ENCODE data around the gene ACTL8. TPM values are rescaled to one million over a fixed set of nuclear protein-coding genes. Genes with fewer than 3 reads are reported as not detected.

ACTL8 gene
- total and polyA plus RNA-seq, 2 experiments from 2014 or later, result 0.38 to 0.71 TPM

GRCh38 chr1:17852383-17852782, 97.2 kb downstream of the ACTL8 start:
- peaks cover 11% of the 10 kb centered on the region for H3K27me3 Mint-ChIP-seq (ENCODE audit: insufficient read depth, low read depth, poor library complexity)
- Histone ChIP-seq H3K9me2 (ENCODE audit: insufficient read depth) (no peaks in the 10 kb centered on the region), H3K4me3 (no peak overlapping the region), H3F3A (replicated peaks; ENCODE audit: low read depth) (no peaks in the 10 kb centered on the region), H3K4me2 (no peak overlapping the region), H3K27me3 (ENCODE audit: insufficient read depth) (no peaks in the 10 kb centered on the region), H3K27ac (ENCODE audit: low read depth) (no peak overlapping the region), H2AFZ (no peak overlapping the region), H3K79me2 (replicated peaks; ENCODE audit: insufficient read depth) (no peaks in the 10 kb centered on the region), H3K4me1 (ENCODE audit: insufficient read depth) (no peaks in the 10 kb centered on the region), H3K36me3 (ENCODE audit: insufficient read depth) (no peaks in the 10 kb centered on the region), H4K20me1 (replicated peaks; ENCODE audit: insufficient read depth) (no peaks in the 10 kb centered on the region)
- H3K4me3 Mint-ChIP-seq, result no peak overlapping the region
- DNase-seq (ENCODE audit: low spot score) (no peak), ATAC-seq (no peak)
- no peaks in the 10 kb centered on the region for H3K36me3 Mint-ChIP-seq (ENCODE audit: low read depth)
- H3K4me1 Mint-ChIP-seq, result no peaks in the 10 kb centered on the region
- no peak overlapping the region for H3K27ac Mint-ChIP-seq
- H3K9me3 Mint-ChIP-seq, result no peaks in the 10 kb centered on the region
- TF ChIP-seq EZH2phosphoT487 (IDR thresholded peaks at IDR 0.05; ENCODE audit: unreplicated experiment) (no peak), POLR2AphosphoS5 (IDR thresholded peaks at IDR 0.05; ENCODE audit: low read depth) (no peak)

- Histone ChIP-seq H2AFZ (no peak overlapping the region), H3K4me1 (ENCODE audit: insufficient read depth) (no peaks in the 10 kb centered on the region), H3K4me3 (no peak overlapping the region), H3K36me3 (ENCODE audit: insufficient read depth) (no peaks in the 10 kb centered on the region), H3K9me2 (ENCODE audit: insufficient read depth) (no peaks in the 10 kb centered on the region), H3K27ac (ENCODE audit: low read depth) (no peak overlapping the region), H3K79me2 (replicated peaks; ENCODE audit: insufficient read depth) (no peaks in the 10 kb centered on the region), H3F3A (replicated peaks; ENCODE audit: low read depth) (no peaks in the 10 kb centered on the region), H4K20me1 (replicated peaks; ENCODE audit: insufficient read depth) (no peaks in the 10 kb centered on the region), H3K27me3 (ENCODE audit: insufficient read depth) (no peaks in the 10 kb centered on the region), H3K4me2 (no peak overlapping the region)
- Mint-ChIP-seq H3K4me1 (no peaks in the 10 kb centered on the region), H3K36me3 (ENCODE audit: low read depth) (no peaks in the 10 kb centered on the region), H3K27me3 (ENCODE audit: insufficient read depth, low read depth, poor library complexity) (peaks cover 11% of the 10 kb centered on the region), H3K4me3 (no peak overlapping the region), H3K27ac (no peak overlapping the region), H3K9me3 (no peaks in the 10 kb centered on the region)
- ATAC-seq (no peak), DNase-seq (ENCODE audit: low spot score) (no peak)
- TF ChIP-seq ZNF114 (CRISPR knock-in tag; IDR thresholded peaks at IDR 0.05) (no peak), NANOG (IDR thresholded peaks at IDR 0.05; ENCODE audit: borderline replicate concordance) (no peak), POLR2AphosphoS5 (IDR thresholded peaks at IDR 0.05; ENCODE audit: low read depth) (no peak), STAT1 (IDR thresholded peaks at IDR 0.05; ENCODE audit: unreplicated experiment) (no peak), ZNF331 (CRISPR knock-in tag; IDR thresholded peaks at IDR 0.05; ENCODE audit: low read depth) (no peak), ZNF462 (CRISPR knock-in tag; IDR thresholded peaks at IDR 0.05) (no peak), EZH2 (IDR thresholded peaks at IDR 0.05; ENCODE audit: low read depth, unreplicated experiment) (no peak), CREB1 (CRISPR knock-in tag; IDR thresholded peaks at IDR 0.05; ENCODE audit: low read depth) (no peak), EZH2phosphoT487 (IDR thresholded peaks at IDR 0.05; ENCODE audit: unreplicated experiment) (no peak)
- TF ChIP-seq, protein P1, sequence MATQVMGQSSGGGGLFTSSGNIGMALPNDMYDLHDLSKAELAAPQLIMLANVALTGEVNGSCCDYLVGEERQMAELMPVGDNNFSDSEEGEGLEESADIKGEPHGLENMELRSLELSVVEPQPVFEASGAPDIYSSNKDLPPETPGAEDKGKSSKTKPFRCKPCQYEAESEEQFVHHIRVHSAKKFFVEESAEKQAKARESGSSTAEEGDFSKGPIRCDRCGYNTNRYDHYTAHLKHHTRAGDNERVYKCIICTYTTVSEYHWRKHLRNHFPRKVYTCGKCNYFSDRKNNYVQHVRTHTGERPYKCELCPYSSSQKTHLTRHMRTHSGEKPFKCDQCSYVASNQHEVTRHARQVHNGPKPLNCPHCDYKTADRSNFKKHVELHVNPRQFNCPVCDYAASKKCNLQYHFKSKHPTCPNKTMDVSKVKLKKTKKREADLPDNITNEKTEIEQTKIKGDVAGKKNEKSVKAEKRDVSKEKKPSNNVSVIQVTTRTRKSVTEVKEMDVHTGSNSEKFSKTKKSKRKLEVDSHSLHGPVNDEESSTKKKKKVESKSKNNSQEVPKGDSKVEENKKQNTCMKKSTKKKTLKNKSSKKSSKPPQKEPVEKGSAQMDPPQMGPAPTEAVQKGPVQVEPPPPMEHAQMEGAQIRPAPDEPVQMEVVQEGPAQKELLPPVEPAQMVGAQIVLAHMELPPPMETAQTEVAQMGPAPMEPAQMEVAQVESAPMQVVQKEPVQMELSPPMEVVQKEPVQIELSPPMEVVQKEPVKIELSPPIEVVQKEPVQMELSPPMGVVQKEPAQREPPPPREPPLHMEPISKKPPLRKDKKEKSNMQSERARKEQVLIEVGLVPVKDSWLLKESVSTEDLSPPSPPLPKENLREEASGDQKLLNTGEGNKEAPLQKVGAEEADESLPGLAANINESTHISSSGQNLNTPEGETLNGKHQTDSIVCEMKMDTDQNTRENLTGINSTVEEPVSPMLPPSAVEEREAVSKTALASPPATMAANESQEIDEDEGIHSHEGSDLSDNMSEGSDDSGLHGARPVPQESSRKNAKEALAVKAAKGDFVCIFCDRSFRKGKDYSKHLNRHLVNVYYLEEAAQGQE (IDR thresholded peaks at IDR 0.05; ENCODE audit: unreplicated experiment), result no peak
- TF ChIP-seq, protein P2, sequence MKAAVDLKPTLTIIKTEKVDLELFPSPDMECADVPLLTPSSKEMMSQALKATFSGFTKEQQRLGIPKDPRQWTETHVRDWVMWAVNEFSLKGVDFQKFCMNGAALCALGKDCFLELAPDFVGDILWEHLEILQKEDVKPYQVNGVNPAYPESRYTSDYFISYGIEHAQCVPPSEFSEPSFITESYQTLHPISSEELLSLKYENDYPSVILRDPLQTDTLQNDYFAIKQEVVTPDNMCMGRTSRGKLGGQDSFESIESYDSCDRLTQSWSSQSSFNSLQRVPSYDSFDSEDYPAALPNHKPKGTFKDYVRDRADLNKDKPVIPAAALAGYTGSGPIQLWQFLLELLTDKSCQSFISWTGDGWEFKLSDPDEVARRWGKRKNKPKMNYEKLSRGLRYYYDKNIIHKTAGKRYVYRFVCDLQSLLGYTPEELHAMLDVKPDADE (IDR thresholded peaks at IDR 0.05), result no peak
Observed at GRCh38 chr1:17853241-17853935, 98.3 kb downstream of the ACTL8 start.
